Fibroblast of skin of left quadriceps (primary cell): Measurements from ENCODE around the gene CCDC82.

Experiments used
- DNase-seq, 2 experiments: peaks; one replicate each; pipeline ENCODE4 v3.0.0-alpha.2; 2013; ENCODE audit warnings: low read depth in 2 of 2

The CCDC82 gene

GRCh38 chr11:96361778-96362177 is 27.9 kb downstream of the CCDC82 start:
- no peak for DNase-seq

- no peak for DNase-seq
Measured at GRCh38 chr11:96358321-96358720, 31.4 kb downstream of the CCDC82 start.

- DNase-seq, result no peak
Measured at GRCh38 chr11:96357794-96358193, 31.9 kb downstream of the CCDC82 start.

GRCh38 chr11:96356848-96357247 is 32.9 kb downstream of the CCDC82 start:
- no peak for DNase-seq

- DNase-seq, result peak; percentile 83 to 88
Measured at GRCh38 chr11:96342961-96343711, 46.6 kb downstream of the CCDC82 start, which contains the start of gene MAML2. Gene MAML2, minus strand, starts transcription at chr11:96343195. Its CDS starts 1,300 bp downstream, at chr11:96341895.

- no peak for DNase-seq
Measured at GRCh38 chr11:96342014-96342960, 47.4 kb downstream of the CCDC82 start.

- DNase-seq, result no peak
Measured at GRCh38 chr11:96341211-96342013, 48.3 kb downstream of the CCDC82 start.

GRCh38 chr11:96340555-96340885 is 49.2 kb downstream of the CCDC82 start:
- no peak for DNase-seq

- no peak for DNase-seq
Measured at GRCh38 chr11:96339706-96340554, 49.8 kb downstream of the CCDC82 start.

- no peak for DNase-seq
Measured at GRCh38 chr11:96338910-96339705, 50.6 kb downstream of the CCDC82 start.

- no peak for DNase-seq
Measured at GRCh38 chr11:96337541-96338431, 51.9 kb downstream of the CCDC82 start.

GRCh38 chr11:96335388-96335787 is 54.3 kb downstream of the CCDC82 start:
- DNase-seq, result no peak

- no peak for DNase-seq
Measured at GRCh38 chr11:96334219-96334618, 55.5 kb downstream of the CCDC82 start.

- peak; percentile 84 for DNase-seq
Measured at GRCh38 chr11:96333191-96333719, 56.5 kb downstream of the CCDC82 start.

GRCh38 chr11:96332126-96332771 is 57.5 kb downstream of the CCDC82 start:
- no peak for DNase-seq

- no peak for DNase-seq
Measured at GRCh38 chr11:96331699-96332116, 58.0 kb downstream of the CCDC82 start.

- no peak for DNase-seq
Measured at GRCh38 chr11:96330511-96330859, 59.2 kb downstream of the CCDC82 start.

GRCh38 chr11:96329855-96330510 is 59.7 kb downstream of the CCDC82 start:
- no peak for DNase-seq
